ENCODE results near the gene CTNNA2. TPM values are rescaled to one million over a fixed set of nuclear protein-coding genes. Genes with fewer than 3 reads are reported as not detected.

Gene CTNNA2
- total and polyA plus RNA-seq, 2 of the 8 experiments (the other 6 are each of a cell fraction or from before 2014, with no cell fraction given): 3.9 to 9.0 TPM

DNA sequence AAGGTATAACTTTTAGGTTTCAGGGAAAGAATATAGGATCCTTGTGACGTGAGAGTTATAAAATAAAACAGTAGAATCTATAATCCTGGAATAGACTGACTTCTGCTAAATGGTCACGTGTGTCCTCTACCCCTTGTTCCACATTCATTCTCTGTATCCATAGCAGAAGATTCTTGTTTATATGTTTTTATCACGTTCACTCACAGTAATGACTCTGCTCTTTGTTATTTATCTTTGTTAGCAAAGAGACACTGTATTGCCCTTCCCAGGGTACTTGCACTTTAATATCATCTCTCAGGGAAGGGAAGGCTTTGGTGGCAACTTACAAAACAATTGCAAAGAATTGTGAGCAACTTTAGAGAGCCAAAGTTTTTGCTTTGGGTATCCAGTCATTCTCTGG, 997.9 kb downstream of the CTNNA2 start:
- Histone ChIP-seq H4K5ac (ENCODE audit: insufficient read length, low read depth, low read length) (no peak overlapping the region), H3K9ac (replicated peaks in 1 of 4; ENCODE audit: extremely low read depth in 1 of 4, low read depth in 3 of 4, low read length in 3 of 4) (no peak overlapping the region), H2BK5ac (ENCODE audit: low read depth, low read length) (no peak overlapping the region), H2BK20ac (ENCODE audit: low read length) (no peak overlapping the region), H3K14ac (ENCODE audit: insufficient read length) (no peak overlapping the region), H3K27ac (ENCODE audit: low read depth, low read length) (no peak overlapping the region), H2AK5ac (ENCODE audit: low read depth, low read length) (no peak overlapping the region), H3K27me3 (replicated peaks in 1 of 4; ENCODE audit: control insufficient read depth in 3 of 4, extremely low read depth in 1 of 4, insufficient read depth in 3 of 4, low read length in 3 of 4) (no peaks in the 10 kb centered on the region), H2BK12ac (ENCODE audit: low read depth, low read length) (no peak overlapping the region), H2AFZ (ENCODE audit: low read length) (no peak overlapping the region), H3K79me1 (ENCODE audit: low read depth, low read length) (no peaks in the 10 kb centered on the region), H3K4ac (replicated peaks; ENCODE audit: insufficient read length, low read depth, low read length) (no peak overlapping the region), H3K23me2 (ENCODE audit: low read depth, low read length) (no peaks in the 10 kb centered on the region), H3K23ac (ENCODE audit: insufficient read length) (no peak overlapping the region), H3K4me3 (ENCODE audit: extremely low read depth in 1 of 4, insufficient read depth in 2 of 4, low read depth in 3 of 4, low read length in 4 of 4) (no peak overlapping the region), H3K9me3 (ENCODE audit: insufficient read depth in 2 of 2, low read depth in 1 of 2, low read length in 1 of 2) (no peaks in the 10 kb centered on the region), H2BK15ac (ENCODE audit: low read length) (no peak overlapping the region), H4K8ac (ENCODE audit: extremely low read depth, insufficient read depth, low read length) (no peak overlapping the region), H3K18ac (ENCODE audit: extremely low read depth, low read length) (no peak overlapping the region), H3K36me3 (ENCODE audit: control insufficient read depth in 2 of 4, insufficient read depth in 4 of 4, low read length in 3 of 4) (no peaks in the 10 kb centered on the region), H3K56ac (replicated peaks; ENCODE audit: insufficient read length, low read depth, low read length) (no peak overlapping the region), H3K4me2 (ENCODE audit: insufficient read depth in 1 of 2, low read depth in 2 of 2, low read length in 2 of 2) (no peak overlapping the region), H4K20me1 (replicated peaks in 1 of 2; ENCODE audit: control insufficient read depth in 1 of 2, insufficient read depth in 2 of 2, low read length in 2 of 2) (no peaks in the 10 kb centered on the region), H3K79me2 (ENCODE audit: control insufficient read depth in 1 of 2, insufficient read depth in 2 of 2, low read length in 2 of 2) (no peaks in the 10 kb centered on the region), H2BK120ac (replicated peaks; ENCODE audit: low read depth, low read length) (no peak overlapping the region), H4K91ac (replicated peaks; ENCODE audit: insufficient read length, low read length) (no peak overlapping the region), H3K4me1 (replicated peaks in 1 of 4; ENCODE audit: control insufficient read depth in 3 of 4, insufficient read depth in 4 of 4, low read length in 3 of 4) (no peaks in the 10 kb centered on the region; a peak in 2 of 7 replicates)
- DNase-seq (ENCODE audit: low read depth in 1 of 2, low spot score in 2 of 2): no peak
- POLR2A ChIA-PET (ENCODE audit: partially characterized antibody): no interaction called here
- FAIRE-seq: no peak
- CTCF ChIA-PET (ENCODE audit: partially characterized antibody): interaction anchor here (1.0 to 1.1 kb wide), 2 partner anchors 8 to 11 kb away, joined by 3 to 5 read pairs; no protein-coding TSS in a partner anchor
- WGBS, 2 experiments (ENCODE audit: extremely low coverage in 1 of 2, insufficient coverage in 1 of 2, insufficient read length in 1 of 2, insufficient replicate concordance in 2 of 2, low coverage in 1 of 2, low lambda C conversion rate in 2 of 2, missing lambda C conversion rate in 1 of 2): 94% methylated on average over 3 of the region's 3 CpGs; no CpG with 5 or more reads in 1 of the 2 experiments
- TF ChIP-seq RFX5 (IDR thresholded peaks at IDR 0.05; ENCODE audit: borderline replicate concordance, low read depth, low read length): no peak
- no peak for TF ChIP-seq JUN (IDR thresholded peaks at IDR 0.05; ENCODE audit: low read depth, low read length)
- no peak for TF ChIP-seq KDM1A (IDR thresholded peaks at IDR 0.05; ENCODE audit: borderline replicate concordance, low read length)
- TF ChIP-seq SRF (IDR thresholded peaks at IDR 0.05; ENCODE audit: low read depth, low read length): no peak
- TF ChIP-seq TAF7 (optimal IDR thresholded peaks at IDR 0.05; ENCODE audit: borderline replicate concordance, low read depth, low read length): no peak
- TF ChIP-seq BRCA1 (IDR thresholded peaks at IDR 0.05; ENCODE audit: low read depth, low read length): no peak
- TF ChIP-seq CREB1 (IDR thresholded peaks at IDR 0.05): no peak
- TF ChIP-seq CEBPB (IDR thresholded peaks at IDR 0.05; ENCODE audit: low read depth, low read length): no peak
- no peak for TF ChIP-seq CTBP2 (IDR thresholded peaks at IDR 0.05; ENCODE audit: borderline replicate concordance, insufficient read depth, insufficient read length, low read length)
- no peak for TF ChIP-seq RXRA (IDR thresholded peaks at IDR 0.05; ENCODE audit: insufficient read depth, low read depth, low read length)

Data from H1 (cell line).